ENCODE results near the gene ZNF627. TPM values are rescaled to one million over a fixed set of nuclear protein-coding genes. Genes with fewer than 3 reads are reported as not detected.
"Not testable (repeated sequence)": the region's sequence is repeated elsewhere in the genome, so short reads cannot be mapped to it uniquely, and the experiment has no call there.

The ZNF627 gene
- polyA plus RNA-seq, 3 donors: 1.7 to 5.7 (median 2.4) TPM

GRCh38 chr19:11611730-11612129 is 14.4 kb downstream of the ZNF627 start:
- H3K27ac ChIP-seq (ENCODE audit: low read depth, low read length): no peak overlapping the region
- WGBS, 3 donors: 87 to 100% (median 95%) methylated on average over 1 of the region's 1 CpG

GRCh38 chr19:11612816-11613511 is 15.7 kb downstream of the ZNF627 start:
- 95 to 97% (median 96%) methylated on average over 5 of the region's 5 CpGs for WGBS, 3 donors
- no peak overlapping the region for H3K27ac ChIP-seq (ENCODE audit: low read depth, low read length)

- no peak overlapping the region for H3K27ac ChIP-seq (ENCODE audit: low read depth, low read length)
Observed at GRCh38 chr19:11617180-11618062, 20.1 kb downstream of the ZNF627 start.

GRCh38 chr19:11620553-11620952 is 23.3 kb downstream of the ZNF627 start:
- H3K27ac ChIP-seq (ENCODE audit: low read depth, low read length): no peak overlapping the region
- 71 to 85% (median 74%) methylated on average over 4 of the region's 4 CpGs for WGBS, 3 donors

More at GRCh38 chr19:11617180-11618062, 20.1 kb downstream of the ZNF627 start:
- 97% methylated on average over 19 of the region's 19 CpGs for whole genome bisulfite sequencing, 3 donors

- 51 to 62% (median 53%) methylated on average over 3 of the region's 3 CpGs for WGBS, 3 donors
- H3K27ac ChIP-seq (ENCODE audit: low read depth, low read length): not testable (repeated sequence)
Observed at GRCh38 chr19:11622401-11622800, 25.1 kb downstream of the ZNF627 start.

GRCh38 chr19:11624069-11624463 is 26.8 kb downstream of the ZNF627 start:
- whole genome bisulfite sequencing, 3 donors: 23 to 53% (median 41%) methylated on average over 4 of the region's 4 CpGs
- no peak overlapping the region for H3K27ac ChIP-seq (ENCODE audit: low read depth, low read length)

- WGBS, 3 donors: 80 to 84% (median 82%) methylated on average over 15 of the region's 15 CpGs
- H3K27ac ChIP-seq (ENCODE audit: low read depth, low read length): no peak overlapping the region
Observed at GRCh38 chr19:11626252-11626651, 29.0 kb downstream of the ZNF627 start.

GRCh38 chr19:11633223-11633622 is 35.9 kb downstream of the ZNF627 start:
- no peak overlapping the region for H3K27ac ChIP-seq (ENCODE audit: low read depth, low read length)
- WGBS, 3 donors: 83 to 86% (median 83%) methylated on average over 9 of the region's 9 CpGs

GRCh38 chr19:11634018-11634662 is 36.9 kb downstream of the ZNF627 start:
- not testable (repeated sequence) for H3K27ac ChIP-seq (ENCODE audit: low read depth, low read length)
- 95 to 97% (median 95%) methylated on average over 3 of the region's 3 CpGs for WGBS, 3 donors

- WGBS, 3 donors: 0 to 4% (median 2%) methylated on average over 7 of the region's 7 CpGs
Observed at GRCh38 chr19:11639245-11639601, 41.9 kb downstream of the ZNF627 start.

GRCh38 chr19:11639602-11640471 is 42.6 kb downstream of the ZNF627 start:
- WGBS, 3 donors: 1 to 2% (median 1%) methylated on average over 49 to 55 of the region's 55 CpGs
- H3K27ac ChIP-seq (ENCODE audit: low read depth, low read length): no peak overlapping the region

More at GRCh38 chr19:11639245-11639601, 41.9 kb downstream of the ZNF627 start:
- H3K27ac ChIP-seq (ENCODE audit: low read depth, low read length): no peak overlapping the region

- WGBS, 3 donors: 90 to 97% (median 90%) methylated on average over 7 of the region's 7 CpGs
- H3K27ac ChIP-seq (ENCODE audit: low read depth, low read length): no peak overlapping the region
Observed at GRCh38 chr19:11641244-11641643, 44.0 kb downstream of the ZNF627 start.

- 92 to 100% (median 94%) methylated on average over 3 of the region's 3 CpGs for WGBS, 3 donors
- H3K27ac ChIP-seq (ENCODE audit: low read depth, low read length): no peak overlapping the region
Observed at GRCh38 chr19:11642902-11643301, 45.6 kb downstream of the ZNF627 start.

- H3K27ac ChIP-seq (ENCODE audit: low read depth, low read length): no peak overlapping the region
Observed at GRCh38 chr19:11649941-11650340, 52.7 kb downstream of the ZNF627 start.

GRCh38 chr19:11651062-11651461 is 53.8 kb downstream of the ZNF627 start:
- no peak overlapping the region for H3K27ac ChIP-seq (ENCODE audit: low read depth, low read length)
- WGBS, 3 donors: 96 to 97% (median 97%) methylated on average over 4 of the region's 4 CpGs

- WGBS, 3 donors: 73 to 98% (median 97%) methylated on average over 2 of the region's 2 CpGs
- H3K27ac ChIP-seq (ENCODE audit: low read depth, low read length): no peak overlapping the region
Observed at GRCh38 chr19:11652056-11652455, 54.8 kb downstream of the ZNF627 start.

- no peak overlapping the region for H3K27ac ChIP-seq (ENCODE audit: low read depth, low read length)
- 95 to 100% (median 96%) methylated on average over 6 of the region's 6 CpGs for WGBS, 3 donors
Observed at GRCh38 chr19:11652492-11652891, 55.2 kb downstream of the ZNF627 start.

- WGBS, 3 donors: 91 to 94% (median 91%) methylated on average over 3 of the region's 3 CpGs
- H3K27ac ChIP-seq (ENCODE audit: low read depth, low read length): no peak overlapping the region
Observed at GRCh38 chr19:11656535-11656934, 59.3 kb downstream of the ZNF627 start.

Data from adipose tissue (tissue), 3 donors.